GM23248 (cell line): ENCODE results near the gene ZNF275. TPM values are rescaled to one million over a fixed set of nuclear protein-coding genes. Genes with fewer than 3 reads are reported as not detected.

ENCODE experiments used
- DNase-seq: peaks from one replicate; pipeline ENCODE4 v3.0.0-alpha.2; 2015
- H2AFZ ChIP-seq: fragments of 200-600 bp; sonication (generic); 2 replicates; pipeline ENCODE4 v1.6.1; 2016; ENCODE audit warnings: antibody characterized with exemption
- H3F3A ChIP-seq: fragments of 200-600 bp; sonication (generic); 2 replicates; pipeline ENCODE4 v1.6.1; 2016; ENCODE audit warnings: mild to moderate bottlenecking, antibody characterized with exemption, mixed run types; ENCODE audit not compliant: insufficient read depth
- H3K27ac ChIP-seq: fragments of 200-600 bp; sonication (generic); 2 replicates; pipeline ENCODE4 v1.5.1; 2016; ENCODE audit warnings: mild to moderate bottlenecking
- H3K27me3 ChIP-seq: fragments of 200-600 bp; sonication (generic); replicated peaks from 2 replicates; pipeline ENCODE4 v1.6.1; 2016; ENCODE audit warnings: mild to moderate bottlenecking; ENCODE audit not compliant: insufficient read depth
- H3K36me3 ChIP-seq: fragments of 200-600 bp; sonication (generic); 2 replicates; pipeline ENCODE4 v1.6.1; 2016; ENCODE audit warnings: low read depth, mild to moderate bottlenecking
- H3K4me1 ChIP-seq: fragments of 200-600 bp; sonication (generic); 2 replicates; pipeline ENCODE4 v1.6.1; 2016; ENCODE audit warnings: mild to moderate bottlenecking; ENCODE audit not compliant: insufficient read depth
- H3K4me2 ChIP-seq: fragments of 200-600 bp; sonication (generic); one replicate; pipeline ENCODE4 v1.6.1; 2016; ENCODE audit warnings: mild to moderate bottlenecking; ENCODE audit not compliant: unreplicated experiment
- H3K4me3 ChIP-seq: fragments of 200-600 bp; sonication (generic); 2 replicates; pipeline ENCODE4 v1.5.1; 2016; ENCODE audit warnings: mild to moderate bottlenecking
- H3K79me2 ChIP-seq: fragments of 200-600 bp; sonication (generic); 2 replicates; pipeline ENCODE4 v1.6.1; 2016; ENCODE audit warnings: mild to moderate bottlenecking; ENCODE audit not compliant: insufficient read depth
- H3K9ac ChIP-seq: fragments of 200-600 bp; sonication (generic); 2 replicates; pipeline ENCODE4 v1.6.1; 2016; ENCODE audit warnings: mild to moderate bottlenecking
- H3K9me2 ChIP-seq: fragments of 200-600 bp; sonication (generic); 2 replicates; pipeline ENCODE4 v1.6.1; 2016; ENCODE audit warnings: mixed run types, mild to moderate bottlenecking, moderate library complexity; ENCODE audit not compliant: insufficient read depth
- H3K9me3 ChIP-seq: fragments of 200-600 bp; sonication (generic); one replicate; pipeline ENCODE4 v1.6.1; 2017; ENCODE audit warnings: low read depth
- H4K20me1 ChIP-seq: fragments of 200-600 bp; sonication (generic); 2 replicates; pipeline ENCODE4 v1.6.0; 2016; ENCODE audit not compliant: insufficient read depth
- EZH2 ChIP-seq: fragments of 200-600 bp; sonication (generic); IDR thresholded peaks from 2 replicates; pipeline ENCODE4 v1.6.1; 2018; ENCODE audit warnings: antibody characterized with exemption, mild to moderate bottlenecking; ENCODE audit not compliant: insufficient read depth, poor library complexity, severe bottlenecking
- EZH2phosphoT487 ChIP-seq: fragments of 200-600 bp; sonication (generic); IDR thresholded peaks from 2 replicates; pipeline ENCODE4 v1.6.1; 2018; ENCODE audit warnings: antibody characterized with exemption, moderate library complexity, mild to moderate bottlenecking, low read depth; ENCODE audit not compliant: insufficient read depth
- WGBS, 2 experiments: methylation state at CpG; one replicate each; pipeline ENCODE4 v1.1.6; 2015 to 2017; ENCODE audit warnings: low lambda C conversion rate in 2 of 2, low coverage in 1 of 2; ENCODE audit errors: missing lambda C conversion rate in 2 of 2; 5-methylcytosine and 5-hydroxymethylcytosine counted together
- in situ Hi-C: fragments of 300-500 bp; cut with MboI; formaldehyde crosslinking; loops from 2 replicates; pipeline ENCODE4 v1.15.0; 2020
- polyA plus RNA-seq: library from polyadenylated mRNA; unstranded; fragments of >200 nt; fragmentation: Nextera tagmentation; extraction: Ambion mirVana; gene quantifications from 2 replicates; pipeline ENCODE4 v1.2.1, GENCODE V29; 2016
- total RNA-seq: library from RNA; depleted of rRNA; stranded (reverse); fragments of >200 nt; shearing (Covaris generic); gene quantifications from 2 replicates; pipeline ENCODE4 v1.2.3, GENCODE V29; 2014

The ZNF275 gene
- total and polyA plus RNA-seq, 2 experiments from 2014 or later: 6.5 to 11.5 TPM

- H3K9ac ChIP-seq: no peak overlapping the region
- no peaks in the 10 kb centered on the region for H3K9me3 ChIP-seq
- no peaks in the 10 kb centered on the region for H3K36me3 ChIP-seq
- H3K27ac ChIP-seq: no peak overlapping the region
- no peaks in the 10 kb centered on the region; the same call in 1 of the 2 replicates for H3F3A ChIP-seq
- H4K20me1 ChIP-seq: no peaks in the 10 kb centered on the region
- H3K27me3 ChIP-seq: no peaks in the 10 kb centered on the region
- TF ChIP-seq EZH2phosphoT487 (no peak), EZH2 (no peak)
- no peaks in the 10 kb centered on the region for H3K79me2 ChIP-seq
- in situ Hi-C loops: no loop called here
- H3K4me2 ChIP-seq: no peak overlapping the region
- H3K4me3 ChIP-seq: no peak overlapping the region
- 62 to 65% methylated on average over 12 of the region's 12 CpGs for WGBS, 2 experiments
- H2AFZ ChIP-seq: no peak overlapping the region
- no peak for DNase-seq
- no peaks in the 10 kb centered on the region for H3K4me1 ChIP-seq
- H3K9me2 ChIP-seq: no peaks in the 10 kb centered on the region
These were observed 30.4 kb upstream of the ZNF275 start for GRCh38 chrX:153303276-153304262.

- Histone ChIP-seq H3K9me2 (no peaks in the 10 kb centered on the region), H3K27ac (no peak overlapping the region), H4K20me1 (no peaks in the 10 kb centered on the region), H3K4me3 (no peak overlapping the region), H3K9ac (no peak overlapping the region), H3K79me2 (no peaks in the 10 kb centered on the region), H3F3A (no peaks in the 10 kb centered on the region; the same call in 1 of the 2 replicates), H3K36me3 (no peaks in the 10 kb centered on the region), H3K4me2 (no peak overlapping the region), H3K27me3 (no peaks in the 10 kb centered on the region), H3K4me1 (no peaks in the 10 kb centered on the region), H2AFZ (no peak overlapping the region), H3K9me3 (no peaks in the 10 kb centered on the region)
- WGBS, 2 experiments: 40 to 48% methylated on average over 7 to 9 of the region's 9 CpGs
- in situ Hi-C loops: no loop called here
- TF ChIP-seq EZH2phosphoT487 (no peak), EZH2 (no peak)
- DNase-seq: no peak
These were observed 28.8 kb upstream of the ZNF275 start for GRCh38 chrX:153304988-153305736.

GRCh38 chrX:153305972-153306371, 28.0 kb upstream of the ZNF275 start:
- Histone ChIP-seq H3K9me3 (no peaks in the 10 kb centered on the region), H3K27me3 (no peaks in the 10 kb centered on the region), H3K9ac (no peak overlapping the region), H3K9me2 (no peaks in the 10 kb centered on the region), H2AFZ (no peak overlapping the region), H3K4me3 (no peak overlapping the region), H3K27ac (no peak overlapping the region), H3F3A (no peaks in the 10 kb centered on the region; the same call in 1 of the 2 replicates), H3K4me2 (no peak overlapping the region), H4K20me1 (no peaks in the 10 kb centered on the region), H3K79me2 (no peaks in the 10 kb centered on the region), H3K4me1 (no peaks in the 10 kb centered on the region), H3K36me3 (no peaks in the 10 kb centered on the region)
- DNase-seq: peak; percentile 72
- TF ChIP-seq EZH2phosphoT487 (no peak), EZH2 (no peak)
- in situ Hi-C loops: no loop called here
- WGBS, 2 experiments: 44 to 45% methylated on average over 2 to 3 of the region's 3 CpGs

GRCh38 chrX:153306527-153307115, 27.3 kb upstream of the ZNF275 start:
- H3K4me3 ChIP-seq: no peak overlapping the region
- no peak overlapping the region for H2AFZ ChIP-seq
- no peaks in the 10 kb centered on the region for H4K20me1 ChIP-seq
- DNase-seq: no peak
- H3F3A ChIP-seq: no peaks in the 10 kb centered on the region; the same call in 1 of the 2 replicates
- H3K9ac ChIP-seq: no peak overlapping the region
- no peaks in the 10 kb centered on the region for H3K79me2 ChIP-seq
- no peaks in the 10 kb centered on the region for H3K4me1 ChIP-seq
- no peak overlapping the region for H3K4me2 ChIP-seq
- TF ChIP-seq EZH2phosphoT487 (no peak), EZH2 (no peak)
- no peak overlapping the region for H3K27ac ChIP-seq
- WGBS, 2 experiments: 83 to 100% methylated on average over 8 to 12 of the region's 17 CpGs
- H3K27me3 ChIP-seq: no peaks in the 10 kb centered on the region
- in situ Hi-C loops: no loop called here
- no peaks in the 10 kb centered on the region for H3K36me3 ChIP-seq
- H3K9me3 ChIP-seq: no peaks in the 10 kb centered on the region
- no peaks in the 10 kb centered on the region for H3K9me2 ChIP-seq
